Heart right ventricle (tissue), 16 donors: ENCODE results near the gene KIAA0513. TPM values are rescaled to one million over a fixed set of nuclear protein-coding genes. Genes with fewer than 3 reads are reported as not detected.

Experiments
- ATAC-seq, 8 donors: fragments of 200-7000 bp; cut with Tn5 transposase; one replicate each; pipeline ENCODE4 v1.9.1; 2020; ENCODE audit warnings: mild to moderate bottlenecking in 8 of 8, moderate library complexity in 8 of 8, moderate number of reproducible peaks in 1 of 8
- DNase-seq, 2 donors: peaks; one replicate each; pipeline ENCODE4 v3.0.0-alpha.2; 2020
- H3K27ac ChIP-seq, 10 donors: fragments of 200-600 bp; sonication (generic) in 2 of 10; one replicate each; pipeline versions ENCODE4 v1.5.0 to v1.8.0; 2020 to 2022; ENCODE audit warnings: mild to moderate bottlenecking in 3 of 10
- H3K27me3 ChIP-seq, 7 donors: fragments of 200-600 bp; one replicate each; pipeline ENCODE4 v1.8.0; 2021 to 2022; ENCODE audit warnings: mild to moderate bottlenecking in 2 of 7
- H3K36me3 ChIP-seq, 9 donors: fragments of 200-600 bp; sonication (generic) in 1 of 9; one replicate each; pipeline versions ENCODE4 v1.5.0 to v1.8.0; 2020 to 2022; ENCODE audit warnings: mild to moderate bottlenecking in 2 of 9
- H3K4me1 ChIP-seq, 9 donors: fragments of 200-600 bp; sonication (generic) in 1 of 9; one replicate each; pipeline versions ENCODE4 v1.5.0 to v1.8.0; 2020 to 2022; ENCODE audit warnings: mild to moderate bottlenecking in 4 of 9
- H3K4me3 ChIP-seq, 10 donors: fragments of 200-600 bp; sonication (generic) in 2 of 10; one replicate each; pipeline versions ENCODE4 v1.5.0 to v1.8.0; 2020 to 2022; ENCODE audit warnings: mild to moderate bottlenecking in 7 of 10, moderate library complexity in 2 of 10
- H3K9me3 ChIP-seq, 11 donors: fragments of 200-600 bp in 10 of 11; sonication (generic) in 2 of 11; one replicate each; pipeline versions ENCODE4 v1.5.0 to v1.8.0; 2013 to 2022; ENCODE audit warnings: mild to moderate bottlenecking in 2 of 11, control low read depth in 1 of 11, moderate library complexity in 1 of 11
- WGBS, 2 donors: extraction: QIAGEN DNeasy Blood & Tissue Kit; methylation state at CpG; one replicate each; pipeline ENCODE4 v1.1.7; 2013; ENCODE audit warnings: inconsistent platforms in 1 of 2; 5-methylcytosine and 5-hydroxymethylcytosine counted together
- intact Hi-C, 10 donors: fragments of 100-400 bp; cut with DNase I; formaldehyde crosslinking; loops; one replicate each; pipeline versions ENCODE4 v1.11.1 to v1.14.2; 2022
- polyA plus RNA-seq, 2 donors: library from polyadenylated mRNA; stranded (reverse); fragments of 200-250 nt; gene quantifications; one replicate each; pipeline ENCODE4 v1.2.3, GENCODE V29; 2013
- total RNA-seq, 10 donors: library from RNA; stranded (reverse); fragmentation: NEBNext Ultra II Directional in 3 of 10; extraction: Animal tissue kit (Norgen Biotek cat#: 25700) in 3 of 10; gene quantifications; one replicate each; pipeline versions ENCODE4 v1.2.1 to v1.2.4, GENCODE V29; 2021 to 2023
- TF ChIP-seq, protein P1 (sequence below), 9 donors: fragments of 200-600 bp; sonication (generic) in 2 of 9; IDR thresholded peaks; one replicate each; pipeline versions ENCODE4 v1.5.0 to v1.8.0; 2021 to 2022; ENCODE audit warnings: antibody characterized with exemption in 9 of 9, mild to moderate bottlenecking in 5 of 9, moderate library complexity in 1 of 9
- donor health status: Arrhythmogenic right ventricular cardiomyopathy.
- donor health status: ischemic (EF 13 %, LVEDD 7.1; RV severe dilation, severe dysfunction).
- donor health status: healthy with polysubstance abuse.
- donor health status: DM: no; HTN: yes; CAD: no.
- donor health status: DM: no; HTN: no; CAD: no.
- donor health status: ischemic (EF 25% LVEDD 6.9; RV normal size, moderate dysfunction).
- donor health status: ischemic (EF 25% LVEDD 5.7; RV mildly dilated, moderate dysfunction).
- donor health status: healthy.
- donor health status: DM: yes; HTN: yes; CAD: no.
- donor health status: Ischemic cardiomyopathy.
- donor health status: ischemic (EF 35%, LVEDD 5.7; RV mildly dilated, moderate dysfunction).
- donor health status: nonischemic (EF 11% LVEDD 7.7; RV severe dilation, severe dysfunction).
- donor health status: DM: yes; HTN: yes; CAD: no.
- donor health status: PGD.
- donor health status: ischemic (EF 29% LVEDD 5.4; RV normal size, mild dysfunction).
- donor health status: nonischemic (EF 23%, LVEDD 6.1; RV moderate dilation, normal function).

The KIAA0513 gene
- total and polyA plus RNA-seq, 12 donors = 2.4 to 10.9 (median 8.3) TPM

DNA sequence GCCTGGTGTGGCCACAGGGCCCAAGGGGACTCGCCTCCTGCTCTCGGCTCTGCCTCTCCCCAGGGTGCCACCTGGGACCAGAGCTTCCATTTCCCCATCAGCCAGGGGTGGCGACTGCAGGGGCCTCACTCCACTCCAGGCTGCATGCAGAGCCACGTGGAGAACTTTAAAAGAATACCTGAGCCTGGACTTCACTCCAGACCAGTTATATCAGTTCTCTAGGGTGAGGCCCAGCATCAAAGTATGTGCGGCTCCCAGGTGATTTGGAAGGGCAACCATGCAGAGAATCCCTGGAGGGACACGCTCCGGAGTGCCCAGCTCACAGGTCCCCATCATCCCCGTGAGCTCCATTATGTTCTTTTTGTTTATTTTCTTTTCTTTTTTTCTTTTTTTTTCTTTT, 39.8 kb downstream of the KIAA0513 start:
- Histone ChIP-seq H3K9me3 (no peaks in the 10 kb centered on the region), H3K36me3 (peaks cover 0 to 48% (median 10%) of the 10 kb centered on the region in 9 donors), H3K27ac (no peak overlapping the region), H3K4me1 (peaks cover 0 to 14% (median 0%) of the 10 kb centered on the region in 9 donors), H3K4me3 (no peak overlapping the region), H3K27me3 (no peaks in the 10 kb centered on the region)
- no peak for ATAC-seq
- 94 to 95% methylated on average over 8 of the region's 8 CpGs for WGBS, 2 donors
- TF ChIP-seq, protein P1, sequence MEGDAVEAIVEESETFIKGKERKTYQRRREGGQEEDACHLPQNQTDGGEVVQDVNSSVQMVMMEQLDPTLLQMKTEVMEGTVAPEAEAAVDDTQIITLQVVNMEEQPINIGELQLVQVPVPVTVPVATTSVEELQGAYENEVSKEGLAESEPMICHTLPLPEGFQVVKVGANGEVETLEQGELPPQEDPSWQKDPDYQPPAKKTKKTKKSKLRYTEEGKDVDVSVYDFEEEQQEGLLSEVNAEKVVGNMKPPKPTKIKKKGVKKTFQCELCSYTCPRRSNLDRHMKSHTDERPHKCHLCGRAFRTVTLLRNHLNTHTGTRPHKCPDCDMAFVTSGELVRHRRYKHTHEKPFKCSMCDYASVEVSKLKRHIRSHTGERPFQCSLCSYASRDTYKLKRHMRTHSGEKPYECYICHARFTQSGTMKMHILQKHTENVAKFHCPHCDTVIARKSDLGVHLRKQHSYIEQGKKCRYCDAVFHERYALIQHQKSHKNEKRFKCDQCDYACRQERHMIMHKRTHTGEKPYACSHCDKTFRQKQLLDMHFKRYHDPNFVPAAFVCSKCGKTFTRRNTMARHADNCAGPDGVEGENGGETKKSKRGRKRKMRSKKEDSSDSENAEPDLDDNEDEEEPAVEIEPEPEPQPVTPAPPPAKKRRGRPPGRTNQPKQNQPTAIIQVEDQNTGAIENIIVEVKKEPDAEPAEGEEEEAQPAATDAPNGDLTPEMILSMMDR (IDR thresholded peaks at IDR 0.05) = no peak
- intact Hi-C loops = no loop called here
- no peak for DNase-seq

DNA sequence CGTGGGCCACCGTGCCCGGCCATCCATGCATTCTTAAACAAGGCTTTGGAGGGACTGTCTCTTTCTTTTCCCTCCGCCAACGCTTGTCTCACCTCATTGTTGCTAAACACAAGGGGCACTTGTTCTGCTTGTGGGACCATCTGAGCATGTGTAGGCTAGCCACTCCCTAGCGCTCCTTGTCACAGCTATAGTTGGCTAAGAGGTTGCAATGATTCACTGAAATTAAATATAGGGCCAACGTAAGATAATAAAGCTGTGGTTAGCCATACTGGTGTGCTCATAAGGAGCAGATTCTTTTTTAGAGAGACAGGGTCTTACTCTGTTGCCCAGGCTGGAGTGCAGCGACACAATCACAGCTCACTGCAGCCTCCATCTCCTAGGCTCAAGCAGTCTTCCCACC, 41.2 kb downstream of the KIAA0513 start:
- H3K9me3 ChIP-seq = no peaks in the 10 kb centered on the region
- H3K4me3 ChIP-seq = no peak overlapping the region
- intact Hi-C loops = no loop called here
- DNase-seq (no peak), ATAC-seq (no peak)
- TF ChIP-seq, protein P1 (IDR thresholded peaks at IDR 0.05) = no peak
- no peaks in the 10 kb centered on the region for H3K27me3 ChIP-seq
- peaks cover 0 to 9% (median 0%) of the 10 kb centered on the region in 9 donors for H3K4me1 ChIP-seq
- H3K27ac ChIP-seq = no peak overlapping the region
- 96 to 98% methylated on average over 8 of the region's 8 CpGs for WGBS, 2 donors
- peaks cover 0 to 61% (median 10%) of the 10 kb centered on the region in 9 donors for H3K36me3 ChIP-seq

DNA sequence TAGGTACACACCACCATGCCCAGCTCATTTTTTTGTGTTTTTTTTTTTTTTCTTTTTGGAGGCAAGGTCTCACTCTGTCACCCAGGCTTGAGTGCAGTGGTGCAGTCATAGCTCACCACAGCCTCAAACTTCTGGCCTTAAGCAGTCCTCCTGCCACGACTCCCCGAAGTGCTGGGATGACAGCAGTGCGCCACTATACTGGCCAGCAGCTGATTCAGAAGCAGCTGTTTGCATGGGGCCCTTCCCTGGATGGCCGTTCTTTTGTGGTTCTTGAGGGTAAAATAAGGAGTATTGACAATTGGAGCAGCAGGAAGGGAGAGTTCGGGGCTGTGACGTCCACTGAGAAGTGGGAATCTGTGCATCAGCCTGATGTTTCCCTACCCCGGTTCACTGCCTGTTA, 41.6 kb downstream of the KIAA0513 start:
- peaks cover 0 to 65% (median 10%) of the 10 kb centered on the region in 9 donors for H3K36me3 ChIP-seq
- H3K4me1 ChIP-seq = peaks cover 0 to 9% (median 0%) of the 10 kb centered on the region in 9 donors
- DNase-seq = no peak
- ATAC-seq = no peak
- TF ChIP-seq, protein P1 (IDR thresholded peaks at IDR 0.05) = no peak
- 92 to 96% methylated on average over 7 of the region's 7 CpGs for WGBS, 2 donors
- H3K4me3 ChIP-seq = no peak overlapping the region
- H3K27me3 ChIP-seq = no peaks in the 10 kb centered on the region
- H3K27ac ChIP-seq = no peak overlapping the region
- intact Hi-C loops = no loop called here
- no peaks in the 10 kb centered on the region for H3K9me3 ChIP-seq

DNA sequence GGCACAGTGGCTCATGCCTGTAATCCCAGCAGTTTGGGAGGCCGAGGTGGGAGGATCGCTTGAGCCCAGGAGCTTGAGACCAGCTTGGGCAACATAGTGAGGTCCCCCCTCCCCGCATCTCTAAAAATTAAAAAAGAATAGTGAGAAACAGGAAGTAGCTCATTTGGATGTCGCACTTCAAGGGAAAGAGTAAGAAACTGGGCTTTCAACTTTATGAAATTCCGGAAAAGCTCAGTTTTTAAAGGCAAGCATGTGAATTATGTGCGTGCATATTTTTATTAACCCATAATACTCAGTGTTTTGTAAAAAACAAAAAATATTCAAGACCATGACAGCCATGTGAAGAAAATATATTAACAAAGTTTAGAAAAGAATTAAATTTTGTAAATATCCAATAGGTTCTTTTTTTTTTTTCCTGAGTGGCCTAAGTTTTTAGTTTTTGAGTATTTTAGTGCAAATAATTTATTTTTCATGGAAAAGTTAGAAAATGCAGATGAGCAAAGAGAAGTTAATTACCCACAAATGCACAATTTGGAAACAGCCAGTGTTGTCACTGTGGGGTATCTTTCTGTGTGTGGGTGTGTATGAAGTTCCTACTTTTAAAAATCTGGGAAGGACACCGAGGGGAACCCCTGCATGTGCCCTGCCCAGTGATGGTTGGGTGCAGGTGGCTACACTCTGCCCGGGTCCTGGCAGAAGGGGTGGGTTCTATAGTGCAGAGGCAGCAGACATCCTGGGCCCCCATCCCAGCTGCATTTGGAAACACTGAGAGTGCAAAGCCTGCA, 44.7 kb downstream of the KIAA0513 start:
- DNase-seq (no peak), ATAC-seq (peak in 2 of 8 donors; percentile 10 to 12)
- H3K27me3 ChIP-seq = no peaks in the 10 kb centered on the region
- 74 to 86% methylated on average over 8 of the region's 8 CpGs for WGBS, 2 donors
- H3K9me3 ChIP-seq = no peaks in the 10 kb centered on the region
- TF ChIP-seq, protein P1 (IDR thresholded peaks at IDR 0.05) = no peak
- intact Hi-C loops = no loop called here
- H3K4me1 ChIP-seq = peaks cover 0 to 9% (median 0%) of the 10 kb centered on the region in 9 donors
- H3K27ac ChIP-seq = peak overlapping the region in 1 of 10 donors; percentile 16
- H3K4me3 ChIP-seq = no peak overlapping the region
- peaks cover 0 to 88% (median 11%) of the 10 kb centered on the region in 9 donors for H3K36me3 ChIP-seq
